ENCODE measurements around the gene UQCRH. TPM values are rescaled to one million over a fixed set of nuclear protein-coding genes. Genes with fewer than 3 reads are reported as not detected.

Gene UQCRH
- total RNA-seq, 1 experiment from 2014 or later: 508 TPM

DNA sequence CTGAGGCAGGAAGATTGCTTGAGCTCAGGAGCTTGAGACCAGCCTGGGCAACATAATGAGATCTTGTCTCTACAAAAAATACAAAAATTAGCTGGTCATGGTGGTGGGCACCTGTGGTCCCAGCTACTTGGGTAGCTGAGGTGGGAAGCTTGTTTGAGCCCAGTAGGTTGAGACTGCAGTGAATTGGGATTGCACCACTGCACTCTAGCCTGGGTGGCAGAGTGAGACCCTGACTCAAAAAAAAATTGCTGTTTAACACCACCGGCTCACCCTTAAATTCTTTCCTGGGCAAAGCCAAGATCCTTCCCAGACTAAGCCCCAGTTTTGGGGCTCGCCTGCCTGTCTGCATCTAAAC is 30.5 kb downstream of the UQCRH start:
- Histone ChIP-seq H2BK20ac (ENCODE audit: low read depth, low read length, poor library complexity, severe bottlenecking) (no peak overlapping the region), H3K9ac (ENCODE audit: extremely low read depth, insufficient read length, low read length) (no peak overlapping the region), H4K91ac (ENCODE audit: insufficient read length, low read depth, low read length) (no peak overlapping the region), H3K56ac (ENCODE audit: insufficient read length, low read depth, low read length) (no peak overlapping the region), H3K23me2 (ENCODE audit: insufficient read length, low read depth, low read length, poor library complexity, severe bottlenecking) (no peaks in the 10 kb centered on the region), H3T11ph (ENCODE audit: low read length) (no peak overlapping the region), H2AK5ac (ENCODE audit: insufficient read length, low read length) (no peak overlapping the region), H2AFZ (ENCODE audit: low read length) (no peak overlapping the region), H3K79me1 (ENCODE audit: insufficient read depth, low read depth, low read length, poor library complexity, severe bottlenecking) (no peaks in the 10 kb centered on the region), H2BK120ac (ENCODE audit: low read depth, low read length, poor library complexity, severe bottlenecking) (no peak overlapping the region), H3K23ac (ENCODE audit: insufficient read length, low read depth, low read length) (no peak overlapping the region), H3K9me3 (ENCODE audit: control insufficient read depth, low read depth, low read length) (no peaks in the 10 kb centered on the region), H2BK15ac (ENCODE audit: low read depth, low read length) (no peak overlapping the region), H3K27ac (ENCODE audit: insufficient read length, low read depth, low read length) (no peak overlapping the region), H3K4me1 (ENCODE audit: insufficient read depth, low read length) (no peaks in the 10 kb centered on the region), H3K4ac (ENCODE audit: low read depth, low read length) (no peak overlapping the region), H3K4me2 (ENCODE audit: insufficient read depth, insufficient read length, low read length) (no peak overlapping the region), H3K79me2 (ENCODE audit: insufficient read depth, low read length) (no peaks in the 10 kb centered on the region), H2BK12ac (ENCODE audit: insufficient read length, low read depth, low read length) (no peak overlapping the region), H3K18ac (ENCODE audit: insufficient read length, low read depth, low read length) (no peak overlapping the region), H3K27me3 (ENCODE audit: insufficient read depth, low read length) (no peaks in the 10 kb centered on the region), H4K5ac (ENCODE audit: insufficient read length, low read depth, low read length) (no peak overlapping the region), H4K20me1 (ENCODE audit: control insufficient read depth, insufficient read depth, insufficient read length) (no peaks in the 10 kb centered on the region), H3K14ac (ENCODE audit: insufficient read depth, low read length) (no peak overlapping the region), H4K8ac (replicated peaks; ENCODE audit: insufficient read length, low read depth, low read length) (no peak overlapping the region), H2BK5ac (ENCODE audit: insufficient read length, low read length) (no peak overlapping the region)
- H3K36me3 Mint-ChIP-seq (ENCODE audit: insufficient read depth in 1 of 3, low read depth in 3 of 3): no peaks in the 10 kb centered on the region; a peak in 1 of 7 replicates
- H3K27ac Mint-ChIP-seq: 0 out of 7 replicates have a peak overlapping the region, but pooled peaks of 1 of the 3 experiments have one; percentile 39
- H3K4me3 Mint-ChIP-seq: no peak overlapping the region
- DNase-seq: no peak
- H3K9me3 Mint-ChIP-seq: no peaks in the 10 kb centered on the region
- peaks cover 29 to 30% of the 10 kb centered on the region in 2 experiments for H3K4me1 Mint-ChIP-seq
- no peaks in the 10 kb centered on the region for H3K27me3 Mint-ChIP-seq (ENCODE audit: low read depth)
- WGBS (ENCODE audit: extremely low coverage, insufficient read length, low lambda C conversion rate): no CpG with 5 or more reads among the region's 2 CpGs
- TF ChIP-seq, protein P1, sequence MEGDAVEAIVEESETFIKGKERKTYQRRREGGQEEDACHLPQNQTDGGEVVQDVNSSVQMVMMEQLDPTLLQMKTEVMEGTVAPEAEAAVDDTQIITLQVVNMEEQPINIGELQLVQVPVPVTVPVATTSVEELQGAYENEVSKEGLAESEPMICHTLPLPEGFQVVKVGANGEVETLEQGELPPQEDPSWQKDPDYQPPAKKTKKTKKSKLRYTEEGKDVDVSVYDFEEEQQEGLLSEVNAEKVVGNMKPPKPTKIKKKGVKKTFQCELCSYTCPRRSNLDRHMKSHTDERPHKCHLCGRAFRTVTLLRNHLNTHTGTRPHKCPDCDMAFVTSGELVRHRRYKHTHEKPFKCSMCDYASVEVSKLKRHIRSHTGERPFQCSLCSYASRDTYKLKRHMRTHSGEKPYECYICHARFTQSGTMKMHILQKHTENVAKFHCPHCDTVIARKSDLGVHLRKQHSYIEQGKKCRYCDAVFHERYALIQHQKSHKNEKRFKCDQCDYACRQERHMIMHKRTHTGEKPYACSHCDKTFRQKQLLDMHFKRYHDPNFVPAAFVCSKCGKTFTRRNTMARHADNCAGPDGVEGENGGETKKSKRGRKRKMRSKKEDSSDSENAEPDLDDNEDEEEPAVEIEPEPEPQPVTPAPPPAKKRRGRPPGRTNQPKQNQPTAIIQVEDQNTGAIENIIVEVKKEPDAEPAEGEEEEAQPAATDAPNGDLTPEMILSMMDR (conservative IDR thresholded peaks at IDR 0.05): no peak
